Trophoblast cell (in vitro differentiated cells and primary cell): ENCODE data around the gene SHQ1.

ENCODE experiments used
- DNase-seq, 2 donors: peaks; one replicate each; pipeline ENCODE4 v3.0.0-alpha.2; 2016
- H2AFZ ChIP-seq: 2 replicates; pipeline ENCODE4 v1.6.1; 2013; ENCODE audit warnings: low read length, moderate library complexity, mild to moderate bottlenecking; ENCODE audit not compliant: insufficient read depth, poor library complexity
- H2AK5ac ChIP-seq: 2 replicates; pipeline ENCODE4 v1.6.1; 2013; ENCODE audit warnings: mild to moderate bottlenecking, low read length
- H2BK120ac ChIP-seq: 2 replicates; pipeline ENCODE4 v1.6.1; 2013; ENCODE audit warnings: low read length, mild to moderate bottlenecking, moderate library complexity; ENCODE audit not compliant: insufficient read depth, poor library complexity
- H2BK12ac ChIP-seq: 2 replicates; pipeline ENCODE4 v1.6.1; 2013; ENCODE audit warnings: mild to moderate bottlenecking, low read length, moderate library complexity
- H2BK5ac ChIP-seq: 2 replicates; pipeline ENCODE4 v1.6.1; 2013; ENCODE audit warnings: low read length, low read depth, moderate library complexity, mild to moderate bottlenecking; ENCODE audit not compliant: poor library complexity
- H3K14ac ChIP-seq: 2 replicates; pipeline ENCODE4 v1.6.1; 2013; ENCODE audit warnings: mild to moderate bottlenecking, low read length
- H3K18ac ChIP-seq: 2 replicates; pipeline ENCODE4 v1.6.1; 2013; ENCODE audit warnings: mild to moderate bottlenecking, low read length
- H3K23ac ChIP-seq: 2 replicates; pipeline ENCODE4 v1.6.1; 2013; ENCODE audit warnings: low read length
- H3K27ac ChIP-seq: 2 replicates; pipeline ENCODE4 v1.5.1; 2013; ENCODE audit warnings: low read depth, mild to moderate bottlenecking, inconsistent platforms, low read length, moderate library complexity
- H3K27me3 ChIP-seq: 2 replicates; pipeline ENCODE4 v1.6.1; 2013; ENCODE audit warnings: inconsistent platforms, mild to moderate bottlenecking, low read length, moderate library complexity; ENCODE audit not compliant: insufficient read depth
- H3K36me3 ChIP-seq, 2 experiments: 1 replicate in 1 of 2; 2 replicates in 1 of 2; pipeline ENCODE4 v1.6.1; 2013; ENCODE audit warnings: low read length in 2 of 2, mild to moderate bottlenecking in 2 of 2, moderate library complexity in 1 of 2; ENCODE audit not compliant: insufficient read depth in 2 of 2, control insufficient read depth in 1 of 2
- H3K4ac ChIP-seq: 2 replicates; pipeline ENCODE4 v1.6.1; 2013; ENCODE audit warnings: low read depth, mild to moderate bottlenecking, low read length, moderate library complexity
- H3K4me1 ChIP-seq, 2 experiments: 1 replicate in 1 of 2; 2 replicates in 1 of 2; pipeline ENCODE4 v1.6.1; 2013; ENCODE audit warnings: low read length in 2 of 2, mild to moderate bottlenecking in 2 of 2, moderate library complexity in 1 of 2; ENCODE audit not compliant: insufficient read depth in 2 of 2, control insufficient read depth in 1 of 2
- H3K4me2 ChIP-seq: 2 replicates; pipeline ENCODE4 v1.6.1; 2013; ENCODE audit warnings: inconsistent platforms, mild to moderate bottlenecking, low read length, moderate library complexity
- H3K4me3 ChIP-seq: 2 replicates; pipeline ENCODE4 v1.5.1; 2013; ENCODE audit warnings: mild to moderate bottlenecking, low read depth, low read length, inconsistent platforms
- H3K79me1 ChIP-seq: one replicate; pipeline ENCODE4 v1.6.1; 2013; ENCODE audit warnings: low read length
- H3K79me2 ChIP-seq: 2 replicates; pipeline ENCODE4 v1.6.1; 2013; ENCODE audit warnings: low read length, mild to moderate bottlenecking; ENCODE audit not compliant: control insufficient read depth, insufficient read depth, poor library complexity
- H3K9ac ChIP-seq: 2 replicates; pipeline ENCODE4 v1.6.1; 2013; ENCODE audit warnings: mild to moderate bottlenecking, low read length
- H3K9me3 ChIP-seq: 2 replicates; pipeline ENCODE4 v1.6.1; 2013; ENCODE audit warnings: low read depth, mild to moderate bottlenecking, control low read depth, inconsistent platforms, low read length; ENCODE audit not compliant: insufficient read depth
- H4K12ac ChIP-seq: 2 replicates; pipeline ENCODE4 v1.6.1; 2013; ENCODE audit warnings: low read depth, mild to moderate bottlenecking, low read length, moderate library complexity
- H4K8ac ChIP-seq: 2 replicates; pipeline ENCODE4 v1.6.1; 2013; ENCODE audit warnings: low read depth, mild to moderate bottlenecking, low read length, moderate library complexity
- H4K91ac ChIP-seq: one replicate; pipeline ENCODE4 v1.6.1; 2013; ENCODE audit warnings: low read depth, mild to moderate bottlenecking, low read length, moderate library complexity
- WGBS: extraction: QIAGEN DNeasy Blood & Tissue Kit; methylation state at CpG from one replicate; pipeline ENCODE4 v1.1.7; 2013; ENCODE audit warnings: missing lambda C conversion rate; ENCODE audit not compliant: insufficient read length, insufficient coverage; ENCODE audit errors: extremely low coverage; 5-methylcytosine and 5-hydroxymethylcytosine counted together

Gene SHQ1

DNA sequence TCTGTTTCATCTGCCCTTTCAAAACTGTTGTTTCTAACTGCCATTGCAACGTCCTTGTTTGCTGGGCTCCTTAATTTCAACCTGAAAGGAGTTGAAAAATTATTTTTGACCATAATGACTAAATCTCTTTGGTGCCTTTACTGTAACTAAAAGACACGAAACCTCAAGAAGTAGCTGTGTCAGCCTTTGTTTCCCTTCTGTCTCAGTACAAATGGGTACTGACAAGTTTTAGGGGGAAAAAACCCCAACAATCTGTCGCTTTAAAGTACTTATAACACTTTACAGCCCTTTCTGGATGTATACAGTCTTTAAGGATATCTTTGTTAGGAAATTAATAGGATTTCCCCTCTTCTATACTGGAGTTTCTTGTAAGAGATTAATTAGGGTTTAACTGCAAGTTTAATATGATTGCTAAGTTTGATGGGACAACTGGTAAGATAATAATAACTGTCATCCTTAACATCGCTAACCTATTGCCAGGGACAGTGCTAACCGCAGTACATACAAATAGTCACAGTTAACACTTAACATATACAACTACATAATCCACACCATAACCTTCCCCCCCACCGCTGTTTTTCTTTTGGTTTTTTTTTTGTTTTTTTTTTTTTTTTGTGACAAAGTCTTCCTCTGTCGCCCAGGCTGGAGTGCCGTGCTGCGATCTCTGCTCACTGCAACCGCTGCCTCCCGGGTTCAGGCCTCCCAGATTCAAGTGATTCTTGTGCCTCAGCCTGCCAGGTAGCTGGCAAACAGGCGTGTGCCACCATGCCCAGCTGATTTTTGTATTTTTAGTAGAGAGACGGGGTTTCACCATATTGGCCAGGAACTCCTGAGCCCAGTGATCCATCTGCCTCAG, 41.3 kb upstream of the SHQ1 start:
- Histone ChIP-seq H2AFZ (peak overlapping the region; percentile 13), H3K36me3 (no peaks in the 10 kb centered on the region), H3K4me1 (peaks cover 8 to 11% of the 10 kb centered on the region in 2 experiments), H3K27me3 (no peaks in the 10 kb centered on the region), H3K79me1 (peaks cover 9% of the 10 kb centered on the region), H4K8ac (no peak overlapping the region), H3K4me3 (peak overlapping the region; percentile 8), H3K4ac (no peak overlapping the region), H3K27ac (no peak overlapping the region), H2BK12ac (peak overlapping the region; percentile 56), H3K4me2 (peak overlapping the region; percentile 95), H2BK120ac (no peak overlapping the region), H4K12ac (no peak overlapping the region), H3K9me3 (no peaks in the 10 kb centered on the region), H3K23ac (no peak overlapping the region), H2BK5ac (no peak overlapping the region), H3K9ac (no peak overlapping the region), H4K91ac (peak overlapping the region; percentile 34), H3K18ac (no peak overlapping the region), H3K14ac (no peak overlapping the region), H2AK5ac (peak overlapping the region; percentile 37), H3K79me2 (no peaks in the 10 kb centered on the region)
- DNase-seq = no peak
- 100% methylated on average over 1 of the region's 13 CpGs for WGBS

DNA sequence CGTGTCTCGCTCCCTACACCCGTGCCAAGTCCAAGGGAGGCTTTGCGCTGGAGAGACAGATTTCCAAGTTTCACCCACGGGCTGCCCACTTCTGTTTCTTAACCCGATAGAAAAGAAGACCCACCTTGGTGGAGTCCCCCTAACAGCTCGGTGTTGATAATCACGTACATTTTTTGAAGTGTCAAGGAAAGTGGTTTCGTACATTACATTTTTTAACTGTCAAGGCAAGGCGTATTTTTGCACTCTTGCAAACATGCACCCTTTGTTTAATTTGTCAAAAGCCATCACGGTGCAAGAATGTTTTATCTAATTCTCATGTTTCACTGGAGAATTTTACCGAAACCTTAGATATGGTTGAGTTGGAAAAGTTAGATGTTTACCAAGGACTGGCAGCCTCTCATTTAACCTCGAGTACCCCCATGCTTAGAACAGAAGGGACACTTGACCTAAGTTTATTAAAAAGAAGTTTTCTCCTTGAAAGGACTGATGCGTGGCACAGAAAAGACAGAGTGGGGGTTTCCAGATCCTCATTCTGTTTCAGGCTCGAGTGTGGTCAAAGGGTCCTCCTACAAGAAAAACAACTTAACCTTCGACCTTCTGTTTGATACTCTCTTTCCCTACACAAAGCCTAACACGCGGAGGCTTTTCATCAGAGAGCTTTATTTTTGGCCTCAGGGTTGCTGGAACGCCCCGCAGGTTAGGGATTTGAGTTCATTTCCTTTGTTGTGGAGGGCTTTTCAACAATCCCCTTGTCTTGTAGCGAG, 40.5 kb upstream of the SHQ1 start:
- H4K91ac ChIP-seq = peak overlapping the region; percentile 52
- peak overlapping the region; percentile 80 for H3K4me3 ChIP-seq
- H2BK12ac ChIP-seq = peak overlapping the region; percentile 52
- peak overlapping the region; percentile 78 for H3K18ac ChIP-seq
- H2AFZ ChIP-seq = peak overlapping the region; percentile 77
- H4K8ac ChIP-seq = no peak overlapping the region
- no CpG with 5 or more reads among the region's 21 CpGs for WGBS
- no peak overlapping the region for H2BK120ac ChIP-seq
- H3K79me2 ChIP-seq = no peaks in the 10 kb centered on the region
- H3K4me1 ChIP-seq = peaks cover 8 to 11% of the 10 kb centered on the region in 2 experiments
- no peaks in the 10 kb centered on the region for H3K36me3 ChIP-seq
- no peak overlapping the region for H2AK5ac ChIP-seq
- peaks cover 9% of the 10 kb centered on the region for H3K79me1 ChIP-seq
- no peak overlapping the region for H3K23ac ChIP-seq
- peak overlapping the region; percentile 69 for H3K14ac ChIP-seq
- H3K27ac ChIP-seq = peak overlapping the region; percentile 66
- no peak overlapping the region for H3K4ac ChIP-seq
- no peak for DNase-seq
- H4K12ac ChIP-seq = peak overlapping the region; percentile 49
- H3K9ac ChIP-seq = peak overlapping the region; percentile 12
- H3K4me2 ChIP-seq = peak overlapping the region; percentile 95
- H3K9me3 ChIP-seq = no peaks in the 10 kb centered on the region
- H2BK5ac ChIP-seq = no peak overlapping the region
- H3K27me3 ChIP-seq = no peaks in the 10 kb centered on the region

DNA sequence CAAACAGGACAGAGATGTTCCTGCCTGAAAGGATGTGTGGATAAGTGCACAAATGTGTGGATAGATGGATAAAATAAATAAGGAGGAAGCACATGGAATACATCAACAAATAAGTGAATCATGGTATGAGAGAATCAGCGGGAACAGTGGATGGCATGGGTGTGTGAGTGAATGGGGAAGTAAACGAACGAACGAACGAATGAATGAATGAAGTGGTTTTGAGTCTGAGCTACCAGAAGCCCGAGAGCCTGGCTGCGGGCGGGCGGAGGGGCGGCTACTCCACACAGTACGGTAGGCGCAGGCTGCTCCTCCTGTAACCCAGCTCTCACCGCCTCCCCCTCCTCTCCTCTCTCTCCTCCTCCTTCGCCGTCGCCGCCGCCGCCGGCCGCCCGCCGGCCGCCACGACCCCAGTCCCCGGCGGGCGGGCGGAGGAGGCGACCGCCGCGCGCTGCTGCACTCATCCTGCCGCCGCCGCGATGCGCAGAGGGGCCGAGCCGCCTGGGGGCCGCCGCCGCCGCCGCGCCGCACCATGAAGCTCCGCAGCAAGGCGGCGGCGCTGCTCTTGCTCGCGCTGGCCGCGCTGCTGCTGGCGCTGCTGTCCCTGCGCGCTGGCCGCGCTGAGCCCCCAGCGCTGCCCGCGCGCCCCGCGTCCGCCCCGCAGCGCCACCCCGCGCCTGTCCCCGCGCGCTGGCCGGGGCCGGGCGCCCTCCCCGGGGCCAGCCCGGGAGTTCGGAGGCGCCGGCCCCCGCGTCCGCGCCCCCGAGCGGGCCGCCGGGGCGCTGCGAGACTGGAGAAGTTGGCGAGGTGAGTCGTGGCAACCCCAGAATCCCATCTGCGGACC, 39.7 kb upstream of the SHQ1 start, which contains the start of gene GXYLT2:
Gene GXYLT2, plus strand, starts transcription at position 342 of the 841 bp plus-strand sequence. Its CDS starts 188 bp downstream, at position 530.
- Histone ChIP-seq H3K4me1 (peaks cover 8 to 11% of the 10 kb centered on the region in 2 experiments), H3K9me3 (no peaks in the 10 kb centered on the region), H2BK12ac (peak within 1 kb of the TSS; percentile 52), H3K79me2 (no peaks in the 10 kb centered on the region), H3K79me1 (peaks cover 9% of the 10 kb centered on the region), H3K4me3 (peak within 1 kb of the TSS; percentile 80), H2BK5ac (peak within 1 kb of the TSS; percentile 61), H3K4me2 (peak within 1 kb of the TSS; percentile 95), H3K27me3 (no peaks in the 10 kb centered on the region), H3K36me3 (no peaks in the 10 kb centered on the region), H2BK120ac (no peak within 1 kb of the TSS), H4K12ac (peak within 1 kb of the TSS; percentile 49), H3K27ac (peak within 1 kb of the TSS; percentile 66), H3K4ac (no peak within 1 kb of the TSS), H3K14ac (peak within 1 kb of the TSS; percentile 69), H3K9ac (peak within 1 kb of the TSS; percentile 26), H2AFZ (peak within 1 kb of the TSS; percentile 77), H3K18ac (peak within 1 kb of the TSS; percentile 78), H4K91ac (peak within 1 kb of the TSS; percentile 65), H2AK5ac (no peak within 1 kb of the TSS), H4K8ac (no peak within 1 kb of the TSS), H3K23ac (no peak within 1 kb of the TSS)
- no CpG with 5 or more reads among the region's 96 CpGs for WGBS
- DNase-seq = peak; percentile 14 to 61

DNA sequence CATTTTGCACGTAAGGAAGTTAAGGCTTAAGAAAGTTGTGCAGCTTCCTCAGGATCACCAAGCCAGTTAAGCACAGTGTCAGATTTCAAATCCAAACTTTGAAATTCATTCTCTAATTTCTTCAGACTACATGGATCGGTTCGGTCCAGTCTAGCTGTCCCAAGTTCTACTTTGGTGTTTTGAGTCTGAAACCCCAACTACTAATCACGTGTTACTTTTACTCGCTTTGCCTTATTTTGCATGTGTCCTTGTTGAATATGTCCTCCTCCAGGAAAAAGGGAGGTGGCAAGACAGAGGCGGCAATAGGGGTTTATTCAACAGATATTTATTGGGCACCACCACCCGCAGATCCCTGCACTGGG, 39.1 kb upstream of the SHQ1 start:
- Histone ChIP-seq H2BK120ac (no peak overlapping the region), H3K79me2 (no peaks in the 10 kb centered on the region)
- no CpG with 5 or more reads among the region's 7 CpGs for WGBS

More for the DNA sequence above, 39.1 kb upstream of the SHQ1 start:
- Histone ChIP-seq H3K4ac (no peak overlapping the region), H3K36me3 (no peaks in the 10 kb centered on the region), H2AFZ (no peak overlapping the region), H3K27ac (no peak overlapping the region), H3K14ac (no peak overlapping the region), H3K4me3 (no peak overlapping the region), H3K9me3 (no peaks in the 10 kb centered on the region), H3K18ac (no peak overlapping the region), H3K4me2 (peak overlapping the region; percentile 95), H2BK12ac (no peak overlapping the region), H3K79me1 (peaks cover 9% of the 10 kb centered on the region), H3K4me1 (peaks cover 8 to 11% of the 10 kb centered on the region in 2 experiments), H3K23ac (no peak overlapping the region), H4K12ac (no peak overlapping the region), H3K27me3 (no peaks in the 10 kb centered on the region), H3K9ac (no peak overlapping the region), H2AK5ac (no peak overlapping the region), H2BK5ac (no peak overlapping the region), H4K8ac (no peak overlapping the region), H4K91ac (no peak overlapping the region)
- peak in 1 of 2 donors; percentile 8 for DNase-seq
